Cardiac muscle cell (in vitro differentiated cells and primary cell): ENCODE data around the gene PPWD1. TPM values are rescaled to one million over a fixed set of nuclear protein-coding genes. Genes with fewer than 3 reads are reported as not detected.
"Not testable (repeated sequence)": the region's sequence is repeated elsewhere in the genome, so short reads cannot be mapped to it uniquely, and the experiment has no call there.

Experiments used
- DNase-seq, 2 donors: peaks; one replicate each; pipeline versions ENCODE4 v3.0.0 to v3.0.0-alpha.2; 2010 to 2017; ENCODE audit warnings: low read depth in 1 of 2, low spot score in 1 of 2
- H3K27ac ChIP-seq: fragments of 200-600 bp; sonication (generic); 2 replicates; pipeline ENCODE4 v1.5.1; 2016
- H3K27me3 ChIP-seq: fragments of 200-600 bp; sonication (generic); 2 replicates; pipeline ENCODE4 v1.6.0; 2016; ENCODE audit warnings: control low read depth
- H3K36me3 ChIP-seq: fragments of 200-600 bp; sonication (generic); 2 replicates; pipeline ENCODE4 v1.5.1; 2016; ENCODE audit warnings: control low read depth
- H3K4me1 ChIP-seq: fragments of 200-600 bp; sonication (generic); 2 replicates; pipeline ENCODE4 v1.8.1; 2017; ENCODE audit warnings: low read depth, mild to moderate bottlenecking, mixed run types
- H3K4me3 ChIP-seq: fragments of 200-600 bp; sonication (generic); 2 replicates; pipeline ENCODE4 v1.5.1; 2016; ENCODE audit warnings: mild to moderate bottlenecking
- H3K9me3 ChIP-seq: fragments of 200-600 bp; sonication (generic); 2 replicates; pipeline ENCODE4 v1.5.1; 2017; ENCODE audit warnings: low read depth, mild to moderate bottlenecking, control low read depth
- CTCF ChIP-seq: IDR thresholded peaks from 2 replicates; pipeline ENCODE4 v1.5.1; 2012; ENCODE audit warnings: low read depth, mild to moderate bottlenecking, low read length
- polyA plus RNA-seq: library from polyadenylated mRNA; unstranded; fragments of >200 nt; fragmentation: Nextera tagmentation; extraction: Ambion mirVana; gene quantifications from 2 replicates; pipeline ENCODE4 v1.2.1, GENCODE V29; 2016
- total RNA-seq: library from RNA; depleted of rRNA; stranded (reverse); fragments of >200 nt; gene quantifications from 2 replicates; pipeline ENCODE4 v1.2.3, GENCODE V29; 2016

Gene PPWD1
- total and polyA plus RNA-seq, 2 experiments from 2014 or later = 27.7 to 34.4 TPM

GRCh38 chr5:65588694-65589093, 25.6 kb downstream of the PPWD1 start:
- Histone ChIP-seq H3K9me3 (no peaks in the 10 kb centered on the region), H3K4me3 (no peak overlapping the region), H3K4me1 (no peaks in the 10 kb centered on the region), H3K36me3 (peaks cover 84% of the 10 kb centered on the region), H3K27me3 (no peaks in the 10 kb centered on the region), H3K27ac (no peak overlapping the region)
- TF ChIP-seq CTCF = no peak
- no peak for DNase-seq

DNA sequence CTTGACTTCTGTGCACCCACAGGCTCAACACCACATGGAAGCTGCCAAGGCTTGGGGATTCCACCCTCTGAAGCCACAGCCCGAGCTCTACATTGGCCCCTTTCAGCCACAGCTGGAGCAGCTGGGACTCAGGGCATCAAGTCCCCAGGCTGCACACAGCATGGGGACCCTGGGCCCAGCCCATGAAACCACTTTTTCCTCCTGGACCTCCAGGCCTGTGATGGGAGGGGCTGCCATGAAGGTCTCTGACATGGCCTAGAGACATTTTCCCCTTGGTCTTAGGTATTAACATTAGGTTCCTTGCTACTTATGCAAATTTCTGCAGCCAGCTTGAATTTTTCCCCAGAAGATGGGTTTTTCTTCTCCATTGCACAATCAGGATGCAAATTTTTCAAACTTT, 38.7 kb downstream of the PPWD1 start:
- H3K27me3 ChIP-seq, H3K4me3 ChIP-seq, DNase-seq, H3K4me1 ChIP-seq, H3K27ac ChIP-seq, H3K9me3 ChIP-seq: not testable (repeated sequence)
- H3K36me3 ChIP-seq = peaks cover 61% of the 10 kb centered on the region

GRCh38 chr5:65611524-65611923, 48.4 kb downstream of the PPWD1 start:
- Histone ChIP-seq H3K4me3 (no peak overlapping the region), H3K27me3 (no peaks in the 10 kb centered on the region), H3K9me3 (no peaks in the 10 kb centered on the region), H3K4me1 (no peaks in the 10 kb centered on the region), H3K27ac (no peak overlapping the region), H3K36me3 (peaks cover 68% of the 10 kb centered on the region)
- TF ChIP-seq CTCF = no peak
- DNase-seq = no peak

DNA sequence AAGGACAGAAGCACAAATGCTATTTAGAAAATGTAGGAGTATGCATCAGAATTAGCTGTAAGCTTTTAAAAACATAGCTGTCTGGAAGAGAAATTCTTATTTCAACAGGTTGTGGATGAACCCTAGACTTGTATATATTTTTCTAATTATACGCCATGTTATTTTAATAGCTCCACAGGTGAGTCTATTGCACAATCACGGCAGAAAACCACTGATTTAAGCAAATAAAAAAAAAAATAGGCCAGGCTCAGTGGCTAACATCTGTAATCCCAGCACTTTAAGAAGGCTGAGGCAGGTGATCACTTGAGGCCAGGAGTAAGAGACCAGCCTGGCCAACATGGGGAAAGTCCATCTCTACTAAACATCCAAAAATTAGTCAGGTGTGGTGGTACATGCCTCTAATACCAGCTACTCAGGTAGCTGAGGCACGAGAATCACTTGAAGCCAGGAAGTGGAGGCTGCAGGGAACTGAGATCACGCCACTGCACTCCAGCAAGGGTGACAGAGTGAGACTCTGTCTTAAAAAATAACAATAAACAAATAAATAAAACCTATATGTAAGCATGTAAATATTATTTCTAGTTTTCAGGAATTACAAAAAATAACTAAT, 49.3 kb downstream of the PPWD1 start:
- no peaks in the 10 kb centered on the region for H3K27me3 ChIP-seq
- H3K27ac ChIP-seq = no peak overlapping the region
- no peaks in the 10 kb centered on the region for H3K9me3 ChIP-seq
- no peak for TF ChIP-seq CTCF
- no peak for DNase-seq
- no peak overlapping the region for H3K4me3 ChIP-seq
- H3K4me1 ChIP-seq = no peaks in the 10 kb centered on the region
- peaks cover 59% of the 10 kb centered on the region for H3K36me3 ChIP-seq

DNA sequence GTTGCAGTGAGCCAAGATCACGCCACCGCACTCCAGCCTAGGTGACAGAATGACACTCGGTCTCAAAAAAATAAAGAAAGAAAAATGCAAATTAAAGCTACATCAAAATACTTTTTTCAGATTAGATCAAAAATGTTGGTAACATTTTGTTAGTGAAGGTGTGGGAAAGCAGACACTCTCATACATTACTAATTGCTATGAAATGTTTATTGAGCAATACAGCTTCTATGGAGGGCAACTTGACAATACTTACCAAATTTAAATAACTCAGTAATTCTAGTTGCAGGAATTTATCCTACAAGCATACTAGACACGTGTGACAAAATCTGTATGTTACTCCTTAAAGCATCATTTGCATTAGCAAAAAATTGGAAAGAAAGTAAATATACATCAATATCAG, 56.9 kb downstream of the PPWD1 start:
- peak in 1 of 2 donors; percentile 8 for DNase-seq

DNA sequence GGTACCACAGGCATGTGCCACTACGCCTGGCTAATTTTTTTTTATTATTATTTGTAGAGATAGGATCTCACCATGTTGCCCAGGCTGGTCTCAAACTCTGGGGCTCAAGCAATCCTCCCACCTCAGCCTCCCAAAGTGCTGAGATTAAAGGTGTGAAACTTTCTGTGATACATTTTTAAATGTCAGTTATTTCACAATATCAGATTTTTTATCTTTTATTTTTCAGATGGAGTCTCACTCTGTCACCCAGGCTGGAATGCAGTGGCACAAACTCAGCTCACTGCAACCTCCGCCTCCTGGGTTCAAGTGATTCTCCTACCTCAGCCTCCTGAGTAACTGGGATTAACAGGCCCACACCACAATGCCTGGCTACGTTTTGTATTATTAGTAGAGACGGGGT, 58.9 kb downstream of the PPWD1 start:
- H3K27ac ChIP-seq, DNase-seq, H3K27me3 ChIP-seq, H3K4me3 ChIP-seq, H3K36me3 ChIP-seq, H3K9me3 ChIP-seq: not testable (repeated sequence)
- H3K4me1 ChIP-seq = peaks cover 14% of the 10 kb centered on the region

More for the DNA sequence above, 56.9 kb downstream of the PPWD1 start:
- Histone ChIP-seq H3K4me1 (peaks cover 8% of the 10 kb centered on the region), H3K36me3 (peaks cover 6% of the 10 kb centered on the region), H3K27me3 (no peaks in the 10 kb centered on the region), H3K27ac (no peak overlapping the region), H3K4me3 (no peak overlapping the region), H3K9me3 (no peaks in the 10 kb centered on the region)
- no peak for TF ChIP-seq CTCF
